ENCODE data around the gene GJB4.
"Not testable (repeated sequence)": the region's sequence is repeated elsewhere in the genome, so short reads cannot be mapped to it uniquely, and the experiment has no call there.

GJB4 gene

DNA sequence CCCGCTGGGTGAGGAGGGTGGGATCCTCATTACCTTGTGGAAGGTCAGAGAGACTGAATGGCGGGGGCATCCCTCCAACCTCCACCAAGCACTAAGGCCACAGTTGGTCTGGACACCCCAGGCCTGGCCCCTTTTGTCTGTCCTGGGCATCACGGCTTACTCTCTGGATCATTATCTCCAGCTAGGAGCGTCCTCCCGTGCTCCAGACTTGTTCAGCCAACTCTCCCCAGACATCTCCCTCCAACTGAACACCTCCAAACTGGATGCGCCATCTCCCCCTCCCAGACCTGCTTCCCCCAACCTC lies 11.9 kb upstream of the GJB4 start:
- no peak for DNase-seq

DNA sequence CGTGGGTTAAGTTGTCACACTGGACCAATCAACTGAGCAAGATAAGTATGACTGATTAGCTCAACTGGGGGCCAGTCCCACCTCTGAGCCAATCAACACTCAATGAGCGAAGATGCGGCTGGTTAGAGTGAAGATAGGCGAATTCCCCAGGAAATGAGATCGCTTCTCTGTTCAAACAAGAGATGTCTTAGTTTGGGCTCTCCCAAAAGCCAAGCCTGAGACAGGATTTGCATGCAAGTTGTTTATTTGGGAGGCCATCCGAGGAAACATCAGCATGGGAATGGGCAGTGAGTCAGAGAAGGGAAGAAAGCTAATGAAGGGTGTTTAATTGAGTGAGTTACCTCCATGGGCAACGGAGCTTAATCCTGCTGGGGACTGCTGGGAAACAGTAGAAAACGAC lies 9.5 kb upstream of the GJB4 start:
- no peak for DNase-seq

DNA sequence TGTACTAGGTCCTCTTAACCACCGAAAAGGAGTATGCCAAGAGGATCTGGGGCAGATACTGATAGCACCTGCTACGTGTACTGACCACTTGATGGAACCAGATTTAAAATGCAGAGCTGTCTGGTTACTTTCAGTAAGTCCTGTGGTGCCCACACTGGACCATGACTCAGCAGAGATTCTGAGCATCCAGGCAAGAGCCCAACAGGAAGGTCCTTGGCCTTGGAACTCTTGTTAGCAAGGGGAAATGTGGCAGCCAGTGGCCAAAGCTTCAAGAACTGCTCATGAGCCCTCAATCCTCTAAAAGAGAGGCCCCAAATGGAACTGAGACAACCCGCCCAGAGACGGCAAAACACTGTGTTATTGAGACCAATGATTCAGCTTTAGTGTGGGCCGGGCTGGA lies 8.9 kb upstream of the GJB4 start:
- no peak for DNase-seq

DNA sequence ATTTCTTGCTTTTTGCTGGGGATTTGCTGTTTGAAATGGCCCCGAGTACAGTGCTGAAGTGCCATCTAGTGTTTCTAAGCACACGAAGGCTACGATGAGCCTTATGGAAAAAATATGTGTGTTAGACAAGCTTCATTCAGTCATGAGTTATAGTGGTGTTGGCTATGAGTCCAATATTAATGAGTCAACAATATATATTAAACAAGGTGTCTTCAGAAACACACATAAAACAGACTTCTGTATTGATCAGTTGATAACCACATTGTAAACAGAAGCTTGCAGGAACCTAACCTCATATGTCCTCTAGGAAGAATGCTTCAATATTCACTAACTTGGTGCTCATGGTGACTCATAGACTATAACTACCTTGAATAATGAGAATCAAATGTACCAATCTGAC lies 6.4 kb upstream of the GJB4 start:
- no peak for DNase-seq

DNA sequence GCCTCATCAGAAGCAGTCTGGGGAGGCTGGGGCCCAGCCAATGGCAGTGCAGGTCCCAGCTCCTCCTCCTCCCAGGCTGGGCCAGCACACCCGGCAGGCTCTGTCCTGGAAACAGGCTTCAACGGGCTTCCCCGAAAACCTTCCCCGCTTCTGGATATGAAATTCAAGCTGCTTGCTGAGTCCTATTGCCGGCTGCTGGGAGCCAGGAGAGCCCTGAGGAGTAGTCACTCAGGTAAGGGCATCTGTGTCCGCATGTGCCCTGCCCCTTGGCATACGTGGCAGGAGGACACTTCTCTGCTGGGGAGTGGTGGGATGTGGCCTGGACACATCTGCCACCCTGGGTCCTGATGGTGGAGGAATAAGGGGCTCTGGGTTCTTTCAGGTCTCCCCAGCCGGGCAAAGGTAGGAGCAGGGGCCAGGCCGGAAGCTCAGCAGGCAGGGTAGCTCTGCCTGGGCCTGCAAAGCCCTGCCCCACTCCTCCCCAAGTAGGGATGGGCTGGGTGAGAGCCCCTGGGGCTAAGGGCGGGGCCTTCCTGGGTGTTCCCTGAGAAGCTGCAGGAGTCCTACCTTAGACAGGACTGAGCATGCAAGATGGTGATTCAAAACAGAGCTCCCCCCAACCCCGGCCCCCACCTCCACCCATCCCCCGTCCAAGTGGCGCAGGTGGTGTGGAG lies 4.4 kb upstream of the GJB4 start, which contains the start of gene GJB5:
Gene GJB5, plus strand, starts transcription at position 84 of the 674 bp plus-strand sequence. CDS start 2,284 bp downstream, outside the sequence.
- DNase-seq, result no peak

DNA sequence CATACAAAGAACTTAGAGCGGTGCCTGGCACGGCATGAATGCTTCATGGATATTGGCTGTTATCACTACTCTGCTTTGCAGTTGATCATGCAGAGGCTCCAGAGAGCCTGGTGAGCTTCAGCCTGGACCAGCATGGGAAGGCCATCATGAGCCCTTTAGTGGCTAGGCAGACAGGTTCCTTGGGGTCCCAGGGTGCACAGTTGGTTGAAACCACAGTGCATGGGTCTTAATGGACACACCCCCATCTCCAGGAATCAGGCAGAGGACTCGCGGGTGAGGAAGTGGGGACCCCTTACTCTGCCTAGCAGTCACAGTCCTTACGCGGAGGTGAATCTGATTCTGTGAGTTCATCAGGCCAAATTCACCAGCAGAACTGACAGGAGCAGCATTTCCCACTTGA lies 3.6 kb upstream of the GJB4 start:
- DNase-seq, result no peak

DNA sequence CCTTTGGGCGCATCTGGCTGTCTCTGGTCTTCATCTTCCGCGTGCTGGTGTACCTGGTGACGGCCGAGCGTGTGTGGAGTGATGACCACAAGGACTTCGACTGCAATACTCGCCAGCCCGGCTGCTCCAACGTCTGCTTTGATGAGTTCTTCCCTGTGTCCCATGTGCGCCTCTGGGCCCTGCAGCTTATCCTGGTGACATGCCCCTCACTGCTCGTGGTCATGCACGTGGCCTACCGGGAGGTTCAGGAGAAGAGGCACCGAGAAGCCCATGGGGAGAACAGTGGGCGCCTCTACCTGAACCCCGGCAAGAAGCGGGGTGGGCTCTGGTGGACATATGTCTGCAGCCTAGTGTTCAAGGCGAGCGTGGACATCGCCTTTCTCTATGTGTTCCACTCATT lies 2.2 kb upstream of the GJB4 start:
- no peak for DNase-seq

DNA sequence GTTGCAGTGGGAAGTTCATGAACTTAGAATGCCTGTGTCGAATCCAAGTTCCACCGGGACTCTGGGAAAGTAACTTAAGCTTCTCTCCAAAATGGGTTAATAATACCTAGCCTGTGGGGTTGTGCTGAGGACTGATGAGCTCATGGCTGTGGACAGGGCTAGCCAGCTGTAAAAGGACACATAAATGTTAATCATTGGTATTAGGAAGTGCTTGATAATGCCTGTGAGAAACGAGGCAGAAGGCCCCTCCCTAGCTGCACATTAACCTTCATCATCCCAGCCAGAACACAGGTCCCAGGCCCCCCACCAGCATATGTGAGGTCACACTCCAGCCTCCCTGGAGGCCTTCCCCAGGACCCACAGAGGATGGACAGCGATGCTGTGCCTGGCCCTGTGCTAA lies 789 bp upstream of the GJB4 start:
- DNase-seq, result no peak

DNA sequence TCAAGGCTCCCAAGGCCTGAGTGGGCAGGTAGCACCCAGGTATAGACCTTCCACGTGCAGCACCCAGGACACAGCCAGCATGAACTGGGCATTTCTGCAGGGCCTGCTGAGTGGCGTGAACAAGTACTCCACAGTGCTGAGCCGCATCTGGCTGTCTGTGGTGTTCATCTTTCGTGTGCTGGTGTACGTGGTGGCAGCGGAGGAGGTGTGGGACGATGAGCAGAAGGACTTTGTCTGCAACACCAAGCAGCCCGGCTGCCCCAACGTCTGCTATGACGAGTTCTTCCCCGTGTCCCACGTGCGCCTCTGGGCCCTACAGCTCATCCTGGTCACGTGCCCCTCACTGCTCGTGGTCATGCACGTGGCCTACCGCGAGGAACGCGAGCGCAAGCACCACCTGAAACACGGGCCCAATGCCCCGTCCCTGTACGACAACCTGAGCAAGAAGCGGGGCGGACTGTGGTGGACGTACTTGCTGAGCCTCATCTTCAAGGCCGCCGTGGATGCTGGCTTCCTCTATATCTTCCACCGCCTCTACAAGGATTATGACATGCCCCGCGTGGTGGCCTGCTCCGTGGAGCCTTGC lies 1.7 kb downstream of the GJB4 start:
- DNase-seq, result no peak

DNA sequence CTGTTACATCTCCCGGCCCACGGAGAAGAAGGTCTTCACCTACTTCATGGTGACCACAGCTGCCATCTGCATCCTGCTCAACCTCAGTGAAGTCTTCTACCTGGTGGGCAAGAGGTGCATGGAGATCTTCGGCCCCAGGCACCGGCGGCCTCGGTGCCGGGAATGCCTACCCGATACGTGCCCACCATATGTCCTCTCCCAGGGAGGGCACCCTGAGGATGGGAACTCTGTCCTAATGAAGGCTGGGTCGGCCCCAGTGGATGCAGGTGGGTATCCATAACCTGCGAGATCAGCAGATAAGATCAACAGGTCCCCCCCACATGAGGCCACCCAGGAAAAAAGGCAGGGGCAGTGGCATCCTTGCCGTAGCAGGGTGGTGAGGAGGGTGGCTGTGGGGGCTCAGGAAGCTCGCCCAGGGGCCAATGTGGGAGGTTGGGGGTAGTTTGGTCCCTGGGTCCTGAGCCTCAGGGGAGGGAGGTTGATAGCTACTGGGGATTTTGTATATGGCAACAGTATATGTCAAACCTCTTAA lies 2.3 kb downstream of the GJB4 start:
- DNase-seq, result no peak

DNA sequence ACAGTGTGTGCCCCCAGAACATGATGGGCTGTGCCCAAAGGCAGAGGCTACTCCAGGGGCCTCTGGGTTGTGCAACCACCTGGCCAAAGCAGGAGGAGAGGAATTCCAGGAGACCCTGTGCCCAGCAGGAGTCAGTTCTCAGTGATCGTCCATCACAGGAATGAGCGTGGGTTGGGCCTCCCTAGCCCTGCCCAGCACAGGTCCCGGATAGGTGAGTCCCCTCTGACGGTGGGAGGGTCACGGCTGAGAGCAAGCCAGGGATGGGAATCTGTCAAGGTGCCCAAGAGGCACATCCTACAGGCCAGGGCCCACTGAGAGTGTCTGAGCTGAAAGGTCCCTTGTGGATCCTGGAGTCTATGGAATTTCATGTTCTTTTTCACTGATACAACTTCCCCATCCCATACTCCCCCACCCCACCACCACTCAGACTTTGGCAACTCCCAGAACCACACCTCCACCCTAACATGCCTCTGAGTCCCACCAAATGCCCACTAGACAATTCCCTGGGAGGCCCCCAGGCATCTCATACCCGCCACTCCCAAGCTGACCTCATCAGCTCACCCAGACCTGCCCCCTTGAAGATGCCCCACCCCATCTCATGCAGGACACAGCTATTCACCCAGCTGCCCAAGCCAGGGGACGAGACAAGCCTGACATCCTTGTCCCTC lies 3.1 kb downstream of the GJB4 start:
- DNase-seq, result no peak

DNA sequence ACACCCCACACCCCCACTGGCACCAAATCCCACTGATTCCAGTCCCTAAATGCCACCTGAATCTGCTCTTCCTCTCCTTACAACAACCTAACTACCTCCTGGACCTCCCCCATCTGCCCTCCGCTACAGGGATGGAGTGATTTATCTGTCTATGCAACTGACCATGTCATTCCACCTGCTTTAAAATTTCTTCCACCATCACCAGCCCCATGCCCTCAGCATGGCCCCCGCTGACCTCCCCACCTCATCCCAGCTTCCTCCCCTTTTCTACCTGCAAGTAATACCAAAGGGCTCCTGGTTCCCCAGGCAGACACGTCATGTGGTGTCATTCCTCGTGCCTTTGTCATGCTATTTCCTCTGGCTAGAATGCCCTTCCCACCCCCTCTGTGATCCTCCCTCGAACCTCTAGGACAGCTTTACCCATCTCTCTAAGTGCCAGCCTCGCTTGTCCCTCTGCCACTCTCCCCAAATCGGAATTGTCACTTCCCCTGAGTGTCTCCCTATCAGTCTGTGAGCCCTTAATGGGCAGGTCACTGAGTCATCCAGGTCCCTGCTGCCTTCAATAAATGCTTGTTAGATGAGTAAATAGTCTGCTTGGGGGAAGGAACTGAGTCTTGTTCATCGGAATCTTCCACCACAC lies 3.7 kb downstream of the GJB4 start:
- DNase-seq, result no peak

DNA sequence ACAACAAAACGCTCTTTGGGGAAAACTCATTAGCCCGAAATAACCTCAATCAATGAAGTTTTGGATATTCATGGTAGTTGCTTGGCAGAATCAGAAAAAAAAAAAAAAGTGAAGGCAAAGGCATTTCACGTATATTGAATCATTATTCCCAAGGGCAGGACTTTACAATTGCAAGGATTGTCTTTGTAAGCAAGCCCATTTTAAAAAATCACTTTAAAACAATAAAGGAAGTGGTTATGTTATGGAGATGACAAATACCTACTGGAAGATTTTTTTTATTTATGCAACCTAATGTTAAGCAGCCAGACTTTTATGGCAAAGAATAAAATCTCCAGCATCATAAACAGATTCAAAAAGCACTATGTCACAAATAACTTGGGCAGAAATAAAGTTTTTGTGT lies 9.3 kb downstream of the GJB4 start:
- no peak for DNase-seq

DNA sequence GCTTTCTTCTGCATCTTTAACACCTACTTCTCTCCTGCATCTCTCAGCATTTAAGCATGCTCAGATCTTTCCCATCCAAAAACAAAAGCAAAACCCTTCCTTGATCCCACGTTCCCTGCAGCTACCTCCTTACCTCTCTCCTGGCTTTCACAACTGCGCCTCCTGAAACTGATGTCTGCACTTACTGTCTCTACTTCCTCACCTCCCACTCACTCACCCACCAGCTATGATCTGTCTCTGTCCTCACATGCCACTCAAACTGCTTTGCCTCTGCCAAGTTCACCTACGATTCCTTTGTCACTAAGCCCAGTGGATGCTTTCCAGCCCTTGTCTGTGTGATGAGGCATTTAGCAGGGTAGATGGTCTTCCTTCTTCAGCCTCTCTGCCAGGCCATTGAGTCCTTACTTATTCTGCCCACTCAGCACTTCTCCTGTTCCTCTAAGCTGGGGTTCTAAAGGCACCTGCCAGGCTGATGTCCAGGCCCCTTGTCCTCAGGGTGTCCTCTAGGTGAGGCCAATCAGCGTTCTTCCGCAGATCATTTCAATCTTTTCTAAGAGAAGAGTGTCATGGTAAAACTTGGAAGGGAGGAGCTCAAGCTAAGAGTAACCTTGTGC lies 11.5 kb downstream of the GJB4 start:
- DNase-seq, result no peak

DNA sequence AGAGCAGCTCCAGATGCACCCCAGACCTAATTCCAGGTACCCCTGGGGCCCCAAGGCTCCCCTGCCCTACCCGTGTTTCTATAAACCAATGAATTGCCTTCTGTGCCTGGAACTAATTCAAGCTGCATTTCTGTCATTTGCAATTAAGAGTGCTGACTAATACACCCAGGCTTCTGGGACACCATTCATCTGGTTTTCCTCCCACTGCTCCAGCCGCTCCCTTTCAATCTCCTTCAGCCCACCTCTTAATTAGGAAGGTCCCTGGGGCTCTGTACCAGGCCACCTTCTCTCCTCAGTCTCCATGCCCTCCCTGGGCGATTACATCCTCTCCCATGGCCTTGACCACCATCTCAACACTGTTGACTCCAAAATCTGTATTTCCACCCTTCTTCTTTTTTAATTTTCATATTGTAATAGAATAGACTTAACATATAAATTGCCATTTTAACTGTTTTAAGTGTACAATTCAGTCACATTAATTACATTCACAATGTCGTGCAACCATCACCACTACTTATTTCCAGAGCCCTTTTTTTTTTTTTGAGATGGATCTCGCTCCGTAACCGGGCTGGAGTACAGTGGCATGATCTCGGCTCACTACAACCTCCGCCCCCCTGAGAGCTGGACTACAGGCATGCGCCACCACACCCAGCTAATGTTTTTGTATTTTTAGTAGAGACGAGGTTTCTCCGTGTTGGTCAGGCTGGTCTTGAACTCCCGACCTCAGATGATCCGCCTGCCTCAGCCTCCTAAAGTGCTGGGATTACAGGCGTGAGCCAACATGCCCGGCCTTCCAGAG lies 12.2 kb downstream of the GJB4 start:
- no peak for DNase-seq

DNA sequence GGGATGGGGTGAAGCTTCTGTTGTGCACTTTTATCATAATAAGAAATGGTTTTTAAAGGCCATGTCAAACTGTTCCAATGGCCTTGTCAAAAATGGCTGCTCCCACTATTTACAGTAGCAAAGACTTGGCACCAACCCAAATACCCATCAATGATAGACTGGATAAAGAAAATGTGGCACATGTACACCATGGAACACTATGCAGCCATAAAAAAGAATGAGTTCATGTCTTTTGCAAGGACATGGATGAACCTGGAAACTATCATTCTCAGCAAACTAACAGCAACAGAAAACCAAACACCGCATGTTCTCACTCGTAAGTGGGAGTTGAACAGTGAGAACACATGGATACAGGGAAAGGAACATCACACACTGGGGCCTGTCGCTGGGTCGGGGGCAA lies 13.6 kb downstream of the GJB4 start:
- not testable (repeated sequence) for DNase-seq

DNA sequence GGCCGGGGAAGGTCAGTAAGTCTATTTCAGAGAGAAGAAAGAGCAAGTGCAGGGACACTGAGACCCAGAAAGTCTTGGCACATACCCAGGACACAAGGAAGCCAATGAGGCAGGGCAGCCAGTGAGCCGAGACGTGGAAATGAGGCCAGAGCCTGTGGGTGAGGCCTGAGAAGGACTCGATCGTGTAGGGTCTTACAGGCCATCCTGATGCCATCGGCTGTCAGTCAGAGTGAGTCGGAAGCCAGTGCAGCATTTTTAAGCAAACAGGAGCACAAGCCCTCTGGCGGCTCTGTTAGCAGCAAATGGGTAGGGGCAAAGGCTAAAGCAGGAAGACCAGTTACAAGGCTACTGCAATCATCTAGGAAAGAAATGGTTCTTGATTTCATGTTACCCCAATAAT lies 15.4 kb downstream of the GJB4 start:
- no peak for DNase-seq

DNA sequence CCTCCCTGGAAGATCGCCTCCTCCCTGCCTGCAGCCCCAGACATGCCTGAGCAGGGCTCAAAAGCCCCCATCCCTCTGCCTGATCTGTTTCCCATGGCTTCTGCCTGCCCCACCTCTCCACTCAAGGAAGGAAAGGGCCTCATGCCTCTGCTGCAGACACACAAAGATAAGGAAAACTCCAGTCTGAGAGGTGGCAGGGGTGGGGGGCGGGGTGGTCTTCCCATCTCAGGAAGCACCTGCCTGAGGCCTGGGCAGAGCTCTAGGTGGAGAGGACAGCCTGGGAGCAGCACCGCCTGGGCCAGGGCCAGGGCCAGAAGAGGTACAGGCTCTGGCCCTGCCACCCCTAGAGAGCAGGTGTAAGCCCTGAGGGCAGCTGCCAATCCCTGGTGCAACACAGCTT lies 17.4 kb downstream of the GJB4 start:
- no peak for DNase-seq

DNA sequence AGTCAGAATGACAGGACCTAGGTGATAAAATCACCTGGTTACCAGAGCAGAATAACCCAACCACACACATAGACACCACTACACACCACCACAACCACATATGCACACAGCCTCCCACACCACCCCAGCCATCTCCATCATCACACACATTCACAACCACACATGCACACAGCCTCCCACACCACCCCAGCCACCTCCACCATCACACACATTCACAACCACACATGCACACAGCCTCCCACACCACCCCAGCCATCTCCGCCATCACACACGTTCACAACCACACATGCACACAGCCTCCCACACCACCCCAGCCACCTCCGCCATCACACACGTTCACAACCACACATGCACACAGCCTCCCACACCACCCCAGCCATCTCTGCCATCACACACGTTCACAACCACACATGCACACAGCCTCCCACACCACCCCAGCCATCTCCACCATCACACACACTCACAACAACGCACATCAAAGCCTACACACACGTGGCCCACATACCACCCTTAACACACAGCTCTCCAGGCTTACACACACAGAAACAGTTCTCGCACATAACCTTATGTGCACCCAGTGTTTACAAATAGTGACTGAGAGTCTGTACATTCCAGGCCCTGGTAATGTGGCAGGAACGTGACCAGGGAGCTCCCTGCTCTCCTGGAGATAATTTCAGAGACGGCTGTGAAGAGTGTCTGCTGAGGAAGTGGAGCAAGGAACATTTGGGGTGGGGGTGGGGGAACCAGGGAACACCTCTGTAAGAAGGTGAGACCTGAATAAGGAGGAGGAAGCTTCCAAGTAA lies 18.2 kb downstream of the GJB4 start:
- no peak for DNase-seq

DNA sequence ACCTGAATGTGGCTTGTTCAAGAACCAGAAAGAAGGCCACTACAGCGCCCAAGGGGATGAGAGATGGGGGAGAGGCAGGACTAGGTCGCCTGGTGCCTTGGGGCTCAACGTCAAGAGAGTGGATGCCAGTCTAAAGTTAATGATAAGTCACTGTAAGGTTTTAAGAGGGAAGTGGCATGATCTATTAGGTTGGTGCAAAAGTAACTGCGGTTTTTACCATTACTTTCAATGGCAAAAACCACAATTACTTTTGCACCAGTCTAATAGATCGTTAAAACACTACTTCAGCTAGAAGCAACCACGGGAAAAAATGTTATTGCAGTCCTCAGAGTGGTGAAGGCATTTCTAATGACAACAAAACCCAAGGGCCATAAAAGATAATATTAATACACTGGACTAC lies 18.8 kb downstream of the GJB4 start:
- DNase-seq, result no peak

DNA sequence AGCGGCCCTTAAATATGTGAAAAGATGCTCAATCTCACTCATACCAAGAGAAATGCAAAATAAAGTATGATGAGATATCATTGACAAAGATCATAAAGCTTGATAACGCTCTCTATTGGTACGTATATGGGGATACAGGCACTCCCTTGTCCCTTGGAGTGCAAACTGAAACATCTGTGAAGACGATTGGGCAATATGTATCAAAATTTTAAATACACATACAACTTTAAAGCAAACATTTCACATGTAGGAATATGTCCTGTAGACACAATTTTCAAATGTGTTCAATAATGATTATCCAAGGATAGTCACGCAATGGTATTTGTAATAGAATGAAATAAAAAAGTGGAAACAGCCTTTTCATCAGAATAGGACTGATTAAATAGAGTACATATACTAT lies 19.5 kb downstream of the GJB4 start:
- no peak for DNase-seq

DNA sequence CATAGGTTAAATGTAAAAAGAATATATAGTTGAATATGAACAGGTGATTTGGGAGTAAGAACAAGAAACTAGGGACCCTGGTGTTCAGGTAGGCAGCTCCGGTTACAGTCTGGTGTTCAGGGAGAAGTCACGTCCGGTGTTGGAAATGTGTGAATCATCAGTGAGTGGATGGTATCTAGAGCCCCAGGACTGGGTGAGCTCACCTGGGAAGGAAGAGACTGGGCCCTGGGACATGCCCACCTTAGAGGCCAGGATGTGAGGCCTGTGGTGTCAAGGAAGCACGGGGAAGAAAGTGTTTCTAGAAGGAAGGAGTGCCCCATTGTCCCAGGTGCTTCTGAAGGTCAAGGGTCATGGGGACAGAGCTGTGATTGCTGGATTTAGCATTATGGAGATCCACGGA lies 20.0 kb downstream of the GJB4 start:
- no peak for DNase-seq

Measured in NCI-H1092 (cell line).